AG09309 (cell line): ENCODE data around the gene ACTA2.
A peak's percentile ranks its signal among the peaks of the same experiment; 100 is the strongest.
"Not testable (repeated sequence)": the region's sequence is repeated elsewhere in the genome, so short reads cannot be mapped to it uniquely, and the experiment has no call there.

Source experiments
- DNase-seq: peaks from one replicate; pipeline ENCODE4 v3.0.0-alpha.2; 2010; ENCODE audit warnings: low read depth
- H3K4me3 ChIP-seq: 2 replicates; pipeline ENCODE4 v1.5.1; 2011; ENCODE audit warnings: mild to moderate bottlenecking, low read depth, low read length, moderate library complexity; ENCODE audit not compliant: control insufficient read depth
- CTCF ChIP-seq: IDR thresholded peaks from 2 replicates; pipeline ENCODE4 v1.5.1; 2011; ENCODE audit warnings: mild to moderate bottlenecking, low read depth, low read length, inconsistent platforms; ENCODE audit not compliant: insufficient read depth, control insufficient read depth; ENCODE audit errors: missing control alignments

Gene ACTA2

GRCh38 chr10:88936656-88937055 is 15.9 kb downstream of the ACTA2 start:
- no peak overlapping the region for H3K4me3 ChIP-seq
- TF ChIP-seq CTCF = no peak
- DNase-seq = no peak

- no peak overlapping the region for H3K4me3 ChIP-seq
- peak; percentile 88 for TF ChIP-seq CTCF
- DNase-seq = peak; percentile 59
These were observed 17.5 kb downstream of the ACTA2 start for GRCh38 chr10:88934900-88935672.

- no peak for TF ChIP-seq CTCF
- no peak for DNase-seq
- no peak overlapping the region for H3K4me3 ChIP-seq
These were observed 19.0 kb downstream of the ACTA2 start for GRCh38 chr10:88933564-88933963.

GRCh38 chr10:88932539-88933256 is 19.9 kb downstream of the ACTA2 start:
- TF ChIP-seq CTCF = peak; percentile 87
- H3K4me3 ChIP-seq = no peak overlapping the region
- DNase-seq = peak; percentile 77

GRCh38 chr10:88932029-88932428 is 20.5 kb downstream of the ACTA2 start:
- not testable (repeated sequence) for H3K4me3 ChIP-seq, DNase-seq

GRCh38 chr10:88931548-88931947 is 21.0 kb downstream of the ACTA2 start:
- no peak overlapping the region for H3K4me3 ChIP-seq
- DNase-seq = no peak
- no peak for TF ChIP-seq CTCF

- DNase-seq = no peak
- no peak for TF ChIP-seq CTCF
- H3K4me3 ChIP-seq = no peak overlapping the region
These were observed 24.3 kb downstream of the ACTA2 start for GRCh38 chr10:88928254-88928653.
